GM15510 (cell line): Measurements from ENCODE around the gene MARCHF6.

Experiments used
- POLR2A ChIP-seq: IDR thresholded peaks from 3 replicates; pipeline ENCODE4 v1.6.1; 2011; ENCODE audit warnings: borderline replicate concordance; ENCODE audit not compliant: insufficient read length; ENCODE audit errors: extremely low read depth

The MARCHF6 gene

GRCh38 chr5:10384483-10384882 is 31.0 kb downstream of the MARCHF6 start:
- TF ChIP-seq POLR2A: no peak

GRCh38 chr5:10387690-10388089 is 34.2 kb downstream of the MARCHF6 start:
- TF ChIP-seq POLR2A: no peak

GRCh38 chr5:10391130-10391529 is 37.6 kb downstream of the MARCHF6 start:
- no peak for TF ChIP-seq POLR2A

GRCh38 chr5:10393491-10393890 is 40.0 kb downstream of the MARCHF6 start:
- TF ChIP-seq POLR2A: no peak

- TF ChIP-seq POLR2A: no peak
Measured at GRCh38 chr5:10396552-10396951, 43.1 kb downstream of the MARCHF6 start.

- no peak for TF ChIP-seq POLR2A
Measured at GRCh38 chr5:10399839-10400238, 46.3 kb downstream of the MARCHF6 start.

- no peak for TF ChIP-seq POLR2A
Measured at GRCh38 chr5:10400411-10400810, 46.9 kb downstream of the MARCHF6 start.

GRCh38 chr5:10400831-10401230 is 47.3 kb downstream of the MARCHF6 start:
- no peak for TF ChIP-seq POLR2A

- no peak for TF ChIP-seq POLR2A
Measured at GRCh38 chr5:10401498-10401897, 48.0 kb downstream of the MARCHF6 start.
